Stimulated activated CD4-positive, alpha-beta T cell treated with anti-CD3 and anti-CD28 coated beads, Interleukin-12 subunit alpha, Interleukin-12 subunit beta, amount 100 ng/mL, for 48 hours (primary cell): ENCODE measurements around the gene PARVB.

Experiments
- DNase-seq, 3 donors: peaks; one replicate each; pipeline ENCODE4 v3.0.0-alpha.2; 2020; ENCODE audit warnings: low read depth in 2 of 3, low spot score in 1 of 3

The PARVB gene

DNA sequence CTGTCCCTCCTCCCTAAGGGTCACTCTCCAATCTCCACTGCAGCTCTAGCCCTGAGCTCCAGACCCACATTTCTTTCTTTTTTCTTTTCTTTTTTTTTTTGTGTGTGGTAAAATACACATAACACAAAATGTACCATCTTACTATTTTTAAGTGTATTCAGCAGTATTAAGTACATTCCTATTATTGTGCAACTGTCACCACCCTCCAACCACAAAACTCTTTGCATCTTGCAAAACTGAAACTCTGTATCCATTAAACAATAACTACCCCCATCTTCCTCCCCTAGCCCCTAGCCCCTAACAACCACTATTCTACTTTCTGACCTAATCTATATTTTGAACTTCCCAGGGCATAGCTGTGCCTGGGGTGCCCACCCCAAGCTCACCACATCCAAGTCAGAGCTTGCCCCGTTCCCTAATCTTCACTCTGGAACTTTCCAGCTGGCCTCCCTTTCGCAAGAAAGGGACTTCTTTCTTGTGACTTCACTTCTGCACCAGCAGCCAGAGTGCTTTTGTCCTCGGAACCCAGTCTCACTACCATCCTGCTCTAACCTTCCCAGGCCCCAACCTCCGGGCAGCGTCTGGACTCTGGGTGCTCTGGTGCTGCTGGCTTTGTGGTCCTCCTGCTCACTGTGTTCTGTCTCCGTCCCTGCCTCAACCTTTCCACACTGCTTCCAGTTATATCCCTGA is 187.3 kb downstream of the PARVB start:
- no peak for DNase-seq

GRCh38 chr22:44211946-44212930 is 188.1 kb downstream of the PARVB start:
- no peak for DNase-seq

- DNase-seq: no peak
Observed at GRCh38 chr22:44212936-44213335, 188.8 kb downstream of the PARVB start.

GRCh38 chr22:44213489-44214043 is 189.5 kb downstream of the PARVB start:
- no peak for DNase-seq

DNA sequence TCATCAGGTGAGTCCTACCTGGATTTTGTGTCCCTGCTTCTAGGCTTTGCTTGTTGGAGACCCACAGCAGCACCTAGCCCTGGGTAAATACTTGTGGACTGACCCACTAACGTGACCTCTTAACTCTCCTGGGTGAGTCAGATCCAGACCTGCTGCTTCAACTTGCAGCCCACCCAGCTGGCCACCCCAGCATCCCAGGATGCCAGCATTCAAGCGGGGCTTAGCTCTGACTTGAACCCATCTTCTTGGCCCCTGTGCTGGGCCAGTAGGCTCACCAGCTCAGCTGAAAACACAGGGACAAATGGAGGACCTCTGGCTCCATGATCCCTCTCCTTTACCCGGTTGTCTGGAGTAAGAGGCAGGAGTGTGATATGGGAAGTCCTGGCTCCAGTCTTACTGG is 190.1 kb downstream of the PARVB start:
- DNase-seq: no peak

DNA sequence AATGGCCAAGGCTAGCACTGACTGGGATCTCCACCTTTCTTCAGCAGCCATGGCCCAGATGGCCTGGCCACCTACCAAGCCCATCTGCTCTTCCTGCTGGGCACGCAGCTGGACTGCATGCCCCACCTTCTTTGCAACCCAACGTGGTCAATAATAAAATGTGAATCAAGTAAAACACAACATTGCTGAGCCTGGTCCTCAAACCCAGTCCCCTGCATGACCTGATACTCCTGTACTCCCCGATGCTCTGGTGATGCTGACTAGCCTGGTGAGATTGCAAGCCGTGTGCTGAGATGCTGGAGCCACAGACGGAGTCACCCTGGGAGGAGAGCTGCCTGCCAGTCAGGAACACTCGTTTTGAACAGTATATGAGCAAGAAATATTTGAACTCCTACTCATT is 190.7 kb downstream of the PARVB start:
- DNase-seq: no peak

- no peak for DNase-seq
Observed at GRCh38 chr22:44215287-44215686, 191.2 kb downstream of the PARVB start.

GRCh38 chr22:44217346-44217745 is 193.2 kb downstream of the PARVB start:
- DNase-seq: no peak

DNA sequence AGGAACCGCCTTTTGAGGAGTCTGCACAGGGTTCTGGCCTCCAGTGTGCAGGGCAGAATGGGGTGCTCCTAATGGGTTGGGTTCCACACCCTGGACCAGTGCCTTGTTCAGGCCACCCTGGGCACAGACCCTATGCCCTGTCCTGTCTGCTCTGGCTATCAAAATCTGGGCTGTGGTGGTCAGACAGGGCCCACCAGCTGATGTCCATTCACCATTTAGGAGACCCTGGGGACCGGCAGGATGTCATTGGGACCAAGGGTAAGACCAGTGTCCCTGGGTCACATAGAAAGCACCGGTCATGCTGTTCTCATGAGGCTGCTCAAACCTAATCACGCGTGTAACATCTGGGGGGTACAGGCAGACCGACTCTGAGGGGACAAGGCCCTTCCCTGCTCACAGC is 194.0 kb downstream of the PARVB start:
- DNase-seq: no peak

DNA sequence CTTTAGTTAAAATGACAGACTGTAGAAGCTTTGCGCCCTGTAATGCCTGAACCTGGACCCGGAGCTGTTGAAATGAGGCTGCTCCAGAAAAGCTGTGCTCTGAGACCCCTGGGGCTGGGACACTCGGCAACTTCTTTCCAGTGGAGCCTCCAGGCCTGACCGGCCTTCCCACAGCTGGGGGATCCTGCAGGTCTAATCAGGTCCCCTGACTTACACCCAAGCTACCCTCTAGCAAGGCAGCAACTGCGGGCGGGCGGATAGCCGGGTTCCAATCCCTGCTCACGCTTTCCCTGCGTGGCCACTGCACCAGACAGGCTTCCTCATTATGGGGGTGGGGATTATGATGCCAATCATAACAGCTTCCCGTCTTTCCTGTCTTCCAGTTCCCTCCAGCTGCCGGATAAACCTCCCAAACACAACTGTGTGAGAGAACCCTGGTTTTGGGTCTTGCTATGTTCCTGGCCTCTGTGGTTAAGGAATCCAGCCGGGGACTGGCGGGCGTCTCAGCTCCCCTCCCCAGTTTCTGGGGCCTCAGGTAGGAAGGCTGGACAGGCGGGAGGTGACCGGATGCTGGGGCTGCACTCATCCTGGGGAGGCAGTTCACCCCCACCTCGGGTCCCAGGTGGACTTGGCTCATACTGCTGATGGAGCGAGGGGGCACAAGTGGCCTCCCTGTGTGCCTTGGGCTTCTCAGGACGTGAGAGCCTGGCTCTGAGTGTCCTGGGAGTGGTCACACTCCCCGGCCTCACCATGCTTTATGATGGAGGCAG is 195.2 kb downstream of the PARVB start:
- no peak for DNase-seq

- no peak for DNase-seq
Observed at GRCh38 chr22:44220727-44221680, 196.9 kb downstream of the PARVB start.

DNA sequence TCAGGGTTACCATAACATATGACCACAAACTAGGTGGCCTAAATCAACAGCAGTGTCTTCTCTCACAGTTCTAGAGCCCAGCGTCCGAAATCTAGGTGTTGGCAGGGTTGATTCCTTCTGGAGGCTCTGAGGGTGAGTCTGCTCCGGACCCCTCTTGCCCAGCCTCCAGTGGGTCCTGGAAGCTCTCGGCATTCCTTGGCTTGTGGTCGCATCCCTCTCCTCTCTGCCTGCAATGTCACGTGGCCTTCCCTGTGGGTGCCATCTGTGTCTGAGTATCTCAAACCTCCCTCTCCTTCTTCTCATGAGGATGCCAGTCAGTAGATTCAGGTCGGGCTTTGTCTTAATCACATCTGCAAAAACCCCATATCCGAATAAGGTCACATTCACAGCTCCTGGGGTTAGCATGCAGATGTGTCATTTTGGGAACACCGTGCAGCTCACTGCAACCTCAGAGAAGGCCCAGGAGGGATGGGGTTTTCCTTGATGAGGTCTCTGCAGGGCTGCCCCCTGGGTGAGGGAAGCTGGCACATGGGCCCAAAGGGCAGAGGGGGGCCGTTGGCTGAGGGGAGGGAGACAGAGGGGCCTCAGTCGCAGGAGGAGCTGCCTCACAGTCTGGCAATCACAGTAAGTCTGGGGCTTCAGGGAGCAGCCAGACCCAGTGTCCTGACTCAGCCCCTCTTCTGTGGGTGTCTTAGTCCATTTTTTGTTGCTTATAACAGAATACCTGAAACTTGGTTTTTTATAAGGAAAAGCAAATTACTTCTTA is 197.8 kb downstream of the PARVB start:
- DNase-seq: no peak
